Thyroid gland (tissue), 4 donors: ENCODE measurements around the gene SETD3.

Experiments used
- CTCF ChIP-seq, 6 experiments: fragments of 200-600 bp in 3 of 6; fragments of 450-650 bp in 3 of 6; sonication (generic) in 3 of 6; IDR thresholded peaks; one replicate each; pipeline ENCODE4 v1.5.1; 2016 to 2019; ENCODE audit warnings: antibody characterized with exemption in 6 of 6, mild to moderate bottlenecking in 2 of 6, inconsistent platforms in 1 of 6, moderate library complexity in 1 of 6
- POLR2A ChIP-seq, 2 donors: fragments of 450-650 bp; IDR thresholded peaks; one replicate each; pipeline ENCODE4 v1.6.1; 2017; ENCODE audit warnings: antibody characterized with exemption in 2 of 2, mild to moderate bottlenecking in 2 of 2, moderate library complexity in 1 of 2

- TF ChIP-seq CTCF (IDR thresholded peaks at IDR 0.05), result no peak
- TF ChIP-seq POLR2A (IDR thresholded peaks at IDR 0.05), result no peak
These were observed 86.0 kb downstream of the SETD3 start for GRCh38 chr14:99394602-99395156.
